ENCODE data around the gene NUP205.

The NUP205 gene

DNA sequence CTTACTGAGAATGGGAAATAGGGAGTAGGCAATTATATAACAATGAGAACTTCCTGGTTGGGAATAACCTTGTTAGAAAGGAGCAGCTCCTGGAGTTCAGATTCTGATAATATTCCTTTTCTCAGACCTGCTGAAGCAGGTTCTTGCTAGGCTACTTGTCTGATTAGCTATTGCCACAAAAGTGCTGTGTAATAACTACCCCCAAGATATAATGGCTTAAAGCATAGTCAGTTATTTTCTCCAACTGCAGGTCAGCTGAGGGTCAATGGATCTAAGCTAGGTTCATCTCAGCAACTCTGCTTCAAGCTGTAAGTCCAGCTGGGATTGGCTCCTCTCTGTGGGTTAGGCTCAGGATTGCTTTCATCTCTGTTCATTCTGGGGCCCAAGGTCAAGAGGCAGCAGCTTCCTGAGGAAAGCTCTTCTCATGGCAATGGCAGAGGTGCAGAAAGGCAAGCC lies 38.5 kb upstream of the NUP205 start:
- Histone ChIP-seq H3K4me3 (ENCODE audit: low read length) (no peak overlapping the region), H3K9ac (ENCODE audit: low read length) (no peak overlapping the region), H3K4me1 (ENCODE audit: control insufficient read depth, insufficient read depth, low read length) (no peaks in the 10 kb centered on the region), H3K9me3 (ENCODE audit: control insufficient read depth, low read length) (no peaks in the 10 kb centered on the region), H3K36me3 (ENCODE audit: control insufficient read depth, insufficient read depth, low read length) (no peaks in the 10 kb centered on the region), H3K27me3 (ENCODE audit: control insufficient read depth, insufficient read depth, low read length) (no peaks in the 10 kb centered on the region)

DNA sequence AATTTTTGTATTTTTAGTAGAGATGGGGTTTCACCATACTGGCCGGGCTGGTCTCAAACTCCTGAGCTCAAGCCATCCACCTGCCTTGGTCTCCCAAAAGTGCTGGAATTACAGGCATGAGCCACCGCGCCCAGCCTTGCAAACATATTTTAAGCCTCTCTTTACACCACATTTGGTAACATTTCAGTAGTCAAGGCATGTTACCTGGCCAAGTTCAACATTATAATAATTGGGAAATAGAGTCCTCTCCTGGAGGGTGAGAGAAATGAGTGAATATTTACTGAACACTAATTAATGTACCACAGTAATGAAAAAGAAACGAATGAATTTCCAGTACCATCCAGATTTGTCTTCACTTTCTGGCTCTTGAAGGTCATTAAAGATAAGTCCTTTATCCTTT lies 37.8 kb upstream of the NUP205 start:
- Histone ChIP-seq H3K9me3 (ENCODE audit: control insufficient read depth, low read length) (no peaks in the 10 kb centered on the region), H3K27me3 (ENCODE audit: control insufficient read depth, insufficient read depth, low read length) (no peaks in the 10 kb centered on the region), H3K9ac (ENCODE audit: low read length) (no peak overlapping the region), H3K4me3 (ENCODE audit: low read length) (no peak overlapping the region), H3K36me3 (ENCODE audit: control insufficient read depth, insufficient read depth, low read length) (no peaks in the 10 kb centered on the region), H3K4me1 (ENCODE audit: control insufficient read depth, insufficient read depth, low read length) (no peaks in the 10 kb centered on the region)

DNA sequence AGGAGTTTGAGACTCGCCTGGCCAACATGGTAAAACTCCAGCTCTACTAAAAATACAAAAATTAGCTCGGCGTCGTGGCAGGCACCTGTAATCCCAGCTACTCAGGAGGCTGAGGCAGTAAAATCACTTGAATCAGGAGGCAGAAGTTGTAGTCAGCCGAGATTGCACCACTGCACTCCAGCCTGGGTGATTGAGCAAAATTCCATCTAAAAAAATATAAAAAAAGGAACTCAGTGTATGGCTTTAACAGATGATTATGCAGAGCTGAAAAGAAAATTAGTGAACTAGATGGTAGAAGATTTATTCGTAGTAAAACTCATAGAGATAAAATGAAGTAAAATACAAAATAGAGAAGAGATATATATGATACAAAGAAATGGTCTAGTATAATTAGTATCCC lies 35.2 kb upstream of the NUP205 start:
- Histone ChIP-seq H3K4me1 (ENCODE audit: control insufficient read depth, insufficient read depth, low read length) (no peaks in the 10 kb centered on the region), H3K9ac (ENCODE audit: low read length) (no peak overlapping the region), H3K9me3 (ENCODE audit: control insufficient read depth, low read length) (no peaks in the 10 kb centered on the region), H3K4me3 (ENCODE audit: low read length) (no peak overlapping the region), H3K27me3 (ENCODE audit: control insufficient read depth, insufficient read depth, low read length) (no peaks in the 10 kb centered on the region), H3K36me3 (ENCODE audit: control insufficient read depth, insufficient read depth, low read length) (no peaks in the 10 kb centered on the region)

DNA sequence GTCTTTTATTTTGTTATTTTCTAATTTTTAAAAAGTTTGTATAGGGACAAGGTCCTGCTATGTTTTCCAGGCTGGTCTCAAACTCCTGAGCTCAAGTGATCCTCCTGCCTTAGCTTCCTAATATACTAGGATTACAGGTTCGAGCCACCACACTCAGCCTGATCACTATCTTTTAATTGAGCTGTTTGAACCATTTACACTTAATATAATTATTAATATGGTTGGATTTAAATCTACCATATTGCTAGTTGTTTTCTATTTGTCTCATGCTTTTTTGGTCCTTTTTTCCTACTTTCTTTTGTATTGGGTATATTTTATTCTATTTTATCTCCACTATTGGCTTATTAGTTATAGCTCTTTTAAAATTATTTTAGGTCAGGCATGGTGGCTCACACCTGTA lies 34.6 kb upstream of the NUP205 start:
- Histone ChIP-seq H3K4me3 (ENCODE audit: low read length) (no peak overlapping the region), H3K27me3 (ENCODE audit: control insufficient read depth, insufficient read depth, low read length) (no peaks in the 10 kb centered on the region), H3K36me3 (ENCODE audit: control insufficient read depth, insufficient read depth, low read length) (no peaks in the 10 kb centered on the region), H3K9me3 (ENCODE audit: control insufficient read depth, low read length) (no peaks in the 10 kb centered on the region), H3K4me1 (ENCODE audit: control insufficient read depth, insufficient read depth, low read length) (no peaks in the 10 kb centered on the region), H3K9ac (ENCODE audit: low read length) (no peak overlapping the region)

DNA sequence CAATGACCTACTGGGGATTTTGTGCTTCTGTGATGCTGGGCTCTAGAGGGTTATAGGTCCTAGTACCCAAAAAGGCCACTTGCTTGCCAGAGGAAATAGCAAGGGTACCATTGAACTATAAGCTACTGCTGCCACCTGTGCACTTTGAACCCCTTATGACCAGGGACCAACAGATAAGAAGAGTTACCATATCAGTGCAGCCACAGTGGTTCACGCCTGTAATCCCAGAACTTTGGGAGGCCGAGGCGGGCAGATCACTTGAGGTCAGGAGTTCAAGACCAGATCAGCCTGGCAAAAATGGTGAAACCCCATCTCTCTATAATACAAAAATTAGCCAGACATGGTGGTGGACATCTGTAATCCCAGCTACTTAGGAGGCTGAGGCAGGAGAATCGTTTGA lies 32.3 kb upstream of the NUP205 start:
- H3K4me3 ChIP-seq (ENCODE audit: low read length), result no peak overlapping the region
- H3K4me1 ChIP-seq (ENCODE audit: control insufficient read depth, insufficient read depth, low read length), result no peaks in the 10 kb centered on the region
- no peaks in the 10 kb centered on the region for H3K36me3 ChIP-seq (ENCODE audit: control insufficient read depth, insufficient read depth, low read length)
- no peaks in the 10 kb centered on the region for H3K9me3 ChIP-seq (ENCODE audit: control insufficient read depth, low read length)
- no peak overlapping the region for H3K9ac ChIP-seq (ENCODE audit: low read length)
- H3K27me3 ChIP-seq (ENCODE audit: control insufficient read depth, insufficient read depth, low read length), result no peaks in the 10 kb centered on the region

DNA sequence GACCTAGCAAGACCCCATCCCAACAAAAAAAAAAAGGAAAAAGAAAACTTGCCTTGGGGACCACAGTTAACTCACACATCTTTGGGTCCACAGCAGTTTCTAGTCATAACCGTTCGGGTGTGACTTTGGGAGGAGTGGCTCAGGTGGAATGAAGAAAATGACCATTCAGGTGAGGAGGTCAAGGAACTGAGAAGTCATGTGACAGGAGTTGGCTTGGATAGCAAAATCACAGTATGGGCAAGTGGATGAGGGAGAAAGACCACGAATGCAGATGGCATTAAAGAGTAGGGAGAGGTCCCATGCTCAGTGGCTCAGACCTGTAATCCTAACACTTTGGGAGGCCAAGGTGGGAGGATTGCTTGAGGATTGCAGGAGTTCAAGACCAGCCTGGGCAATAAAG lies 30.7 kb upstream of the NUP205 start:
- Histone ChIP-seq H3K9me3 (ENCODE audit: control insufficient read depth, low read length) (no peaks in the 10 kb centered on the region), H3K36me3 (ENCODE audit: control insufficient read depth, insufficient read depth, low read length) (no peaks in the 10 kb centered on the region), H3K27me3 (ENCODE audit: control insufficient read depth, insufficient read depth, low read length) (no peaks in the 10 kb centered on the region), H3K4me1 (ENCODE audit: control insufficient read depth, insufficient read depth, low read length) (no peaks in the 10 kb centered on the region), H3K9ac (ENCODE audit: low read length) (no peak overlapping the region), H3K4me3 (ENCODE audit: low read length) (no peak overlapping the region)

DNA sequence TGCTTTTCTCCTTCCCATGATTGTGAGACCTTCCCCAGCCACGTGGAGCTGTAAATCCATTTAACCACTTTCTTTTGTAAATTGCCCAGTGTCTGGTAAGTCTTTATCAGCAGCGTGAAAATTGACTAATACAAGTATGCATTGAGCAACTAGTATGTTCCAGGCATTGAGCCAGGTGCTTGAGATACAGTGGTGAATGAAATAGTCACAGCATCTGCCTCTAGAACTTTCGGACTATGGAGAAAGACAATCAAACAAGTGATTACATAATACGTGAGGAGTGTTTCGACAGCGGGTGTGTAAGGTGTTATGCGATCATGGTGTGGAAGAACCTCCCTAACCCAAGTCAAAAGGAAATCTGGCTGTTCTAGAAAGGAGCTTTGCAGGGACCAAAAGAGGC lies 21.6 kb upstream of the NUP205 start:
- Histone ChIP-seq H3K9me3 (ENCODE audit: control insufficient read depth, low read length) (no peaks in the 10 kb centered on the region), H3K9ac (ENCODE audit: low read length) (no peak overlapping the region), H3K36me3 (ENCODE audit: control insufficient read depth, insufficient read depth, low read length) (no peaks in the 10 kb centered on the region), H3K27me3 (ENCODE audit: control insufficient read depth, insufficient read depth, low read length) (no peaks in the 10 kb centered on the region), H3K4me3 (ENCODE audit: low read length) (no peak overlapping the region), H3K4me1 (ENCODE audit: control insufficient read depth, insufficient read depth, low read length) (no peaks in the 10 kb centered on the region)

DNA sequence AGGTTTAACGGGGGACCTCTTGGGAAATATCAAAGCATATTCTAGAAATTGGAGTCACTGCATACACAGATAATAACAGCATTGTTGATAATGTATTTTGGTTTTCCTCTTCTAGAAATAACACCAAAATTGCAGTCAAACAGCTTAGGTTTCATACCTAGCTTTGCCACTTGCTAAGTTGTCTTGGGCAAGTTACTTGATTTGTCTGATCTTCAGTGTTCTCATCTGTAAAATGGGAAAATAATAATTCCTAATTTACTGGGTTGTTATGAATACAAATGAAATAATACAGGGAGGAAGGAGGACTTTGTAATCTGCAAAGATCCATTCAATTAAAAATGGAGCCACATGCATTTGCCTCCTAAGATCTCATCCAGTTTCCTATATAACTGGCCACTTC lies 20.3 kb upstream of the NUP205 start:
- no peaks in the 10 kb centered on the region for H3K4me1 ChIP-seq (ENCODE audit: control insufficient read depth, insufficient read depth, low read length)
- H3K27me3 ChIP-seq (ENCODE audit: control insufficient read depth, insufficient read depth, low read length), result no peaks in the 10 kb centered on the region
- no peaks in the 10 kb centered on the region for H3K36me3 ChIP-seq (ENCODE audit: control insufficient read depth, insufficient read depth, low read length)
- H3K9me3 ChIP-seq (ENCODE audit: control insufficient read depth, low read length), result no peaks in the 10 kb centered on the region
- H3K4me3 ChIP-seq (ENCODE audit: low read length), result no peak overlapping the region
- no peak overlapping the region for H3K9ac ChIP-seq (ENCODE audit: low read length)

DNA sequence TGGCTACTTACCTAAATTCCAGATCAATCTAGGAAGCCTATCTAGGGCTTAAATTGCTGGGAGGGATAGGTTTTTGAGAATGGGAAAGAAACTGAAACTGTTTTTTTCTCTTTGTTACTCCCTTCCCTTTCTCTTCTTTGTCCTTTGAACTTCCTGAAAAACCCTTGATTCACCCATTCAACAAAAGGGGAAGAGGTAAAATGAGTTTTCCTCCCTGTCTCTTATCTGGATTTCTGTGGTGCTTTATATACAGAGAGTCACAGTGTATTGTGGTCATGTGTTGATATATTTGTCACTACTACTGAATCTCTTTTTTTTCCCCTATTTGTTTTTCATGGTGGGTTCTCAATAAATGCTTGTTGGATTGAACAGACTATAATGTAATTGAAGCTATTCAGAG lies 19.8 kb upstream of the NUP205 start:
- H3K9ac ChIP-seq (ENCODE audit: low read length), result no peak overlapping the region
- no peaks in the 10 kb centered on the region for H3K27me3 ChIP-seq (ENCODE audit: control insufficient read depth, insufficient read depth, low read length)
- H3K9me3 ChIP-seq (ENCODE audit: control insufficient read depth, low read length), result no peaks in the 10 kb centered on the region
- H3K4me3 ChIP-seq (ENCODE audit: low read length), result no peak overlapping the region
- H3K4me1 ChIP-seq (ENCODE audit: control insufficient read depth, insufficient read depth, low read length), result no peaks in the 10 kb centered on the region
- H3K36me3 ChIP-seq (ENCODE audit: control insufficient read depth, insufficient read depth, low read length), result no peaks in the 10 kb centered on the region

DNA sequence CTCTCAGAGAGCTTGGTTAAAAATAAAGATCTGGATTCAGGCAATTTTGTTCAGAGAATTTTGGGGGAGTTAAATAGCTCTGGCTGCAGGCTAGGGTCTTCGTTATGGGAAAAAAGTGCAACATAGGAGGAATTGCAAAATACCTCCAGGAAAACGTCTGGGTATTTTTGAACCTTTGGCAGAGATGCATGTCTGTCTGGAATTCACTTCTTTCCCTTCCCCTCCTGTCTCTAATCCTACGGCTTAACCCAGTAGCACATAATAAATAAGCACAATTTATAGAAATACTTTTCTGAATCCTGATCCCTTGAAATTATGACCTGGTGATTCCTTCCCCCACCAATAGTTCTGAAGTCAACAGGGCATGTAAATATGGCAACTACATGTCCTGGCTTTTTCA lies 19.3 kb upstream of the NUP205 start:
- Histone ChIP-seq H3K27me3 (ENCODE audit: control insufficient read depth, insufficient read depth, low read length) (no peaks in the 10 kb centered on the region), H3K9ac (ENCODE audit: low read length) (no peak overlapping the region), H3K4me1 (ENCODE audit: control insufficient read depth, insufficient read depth, low read length) (no peaks in the 10 kb centered on the region), H3K36me3 (ENCODE audit: control insufficient read depth, insufficient read depth, low read length) (no peaks in the 10 kb centered on the region), H3K4me3 (ENCODE audit: low read length) (no peak overlapping the region), H3K9me3 (ENCODE audit: control insufficient read depth, low read length) (no peaks in the 10 kb centered on the region)

DNA sequence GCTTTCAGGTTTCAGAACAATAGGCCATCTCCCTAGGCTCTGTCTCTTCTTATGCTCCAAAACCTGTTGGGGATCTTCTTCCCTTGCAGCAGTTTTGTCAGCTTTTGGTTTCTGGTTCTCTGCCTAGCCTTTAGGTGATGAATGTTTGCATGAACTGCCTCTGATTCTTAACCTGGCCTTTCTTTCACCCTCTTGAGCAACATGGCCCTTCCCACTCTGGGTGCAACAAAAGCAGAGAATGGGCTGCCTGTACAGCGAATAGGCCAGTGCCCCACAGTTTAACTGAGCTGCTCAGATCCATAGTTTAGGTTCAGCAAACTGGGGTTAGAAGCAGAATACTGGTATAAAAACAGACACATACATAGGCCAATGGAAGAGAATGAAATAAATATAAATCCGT lies 18.1 kb upstream of the NUP205 start:
- Histone ChIP-seq H3K36me3 (ENCODE audit: control insufficient read depth, insufficient read depth, low read length) (no peaks in the 10 kb centered on the region), H3K27me3 (ENCODE audit: control insufficient read depth, insufficient read depth, low read length) (no peaks in the 10 kb centered on the region), H3K4me3 (ENCODE audit: low read length) (no peak overlapping the region), H3K9ac (ENCODE audit: low read length) (no peak overlapping the region), H3K9me3 (ENCODE audit: control insufficient read depth, low read length) (no peaks in the 10 kb centered on the region), H3K4me1 (ENCODE audit: control insufficient read depth, insufficient read depth, low read length) (no peaks in the 10 kb centered on the region)

DNA sequence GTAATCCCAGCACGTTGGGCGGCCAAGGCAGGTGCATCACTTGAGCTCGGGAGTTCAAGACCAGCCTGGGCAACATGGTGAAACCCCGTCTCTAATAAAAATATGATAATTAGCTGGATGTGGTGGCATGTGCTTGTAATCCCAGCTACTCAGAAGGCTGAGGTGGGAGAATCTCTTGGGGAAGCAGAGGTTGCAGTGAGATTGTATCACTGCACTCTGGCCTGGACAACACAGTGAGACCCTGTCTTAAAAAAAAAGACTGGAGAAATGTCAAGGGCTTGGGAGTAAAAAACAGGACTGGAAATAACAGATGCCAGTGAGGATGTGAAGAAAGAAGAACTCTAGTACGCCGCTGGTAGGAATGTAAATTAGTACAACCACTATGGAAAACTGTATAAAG lies 16.7 kb upstream of the NUP205 start:
- Histone ChIP-seq H3K4me3 (ENCODE audit: low read length) (no peak overlapping the region), H3K9me3 (ENCODE audit: control insufficient read depth, low read length) (no peaks in the 10 kb centered on the region), H3K36me3 (ENCODE audit: control insufficient read depth, insufficient read depth, low read length) (no peaks in the 10 kb centered on the region), H3K9ac (ENCODE audit: low read length) (no peak overlapping the region), H3K27me3 (ENCODE audit: control insufficient read depth, insufficient read depth, low read length) (no peaks in the 10 kb centered on the region), H3K4me1 (ENCODE audit: control insufficient read depth, insufficient read depth, low read length) (no peaks in the 10 kb centered on the region)

DNA sequence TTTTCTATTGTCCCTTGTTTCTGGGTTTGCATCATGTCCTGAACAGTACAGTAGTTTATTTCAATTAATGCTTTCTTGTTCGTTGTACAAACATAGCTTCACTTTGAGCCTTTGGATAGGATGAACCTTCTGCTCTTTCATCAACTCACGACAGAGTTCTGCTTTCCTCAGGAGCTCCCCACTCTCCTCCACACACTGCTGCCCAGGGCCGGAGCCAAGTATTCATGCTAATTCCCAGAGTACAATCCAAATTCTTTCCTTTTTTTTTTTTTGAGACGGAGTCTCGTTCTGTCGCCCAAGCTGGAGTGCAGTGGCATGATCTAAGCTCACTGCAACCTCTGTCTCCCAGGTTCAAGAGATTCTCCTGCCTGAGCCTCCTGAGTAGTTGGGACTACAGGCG lies 7.5 kb upstream of the NUP205 start:
- Histone ChIP-seq H3K27me3 (ENCODE audit: control insufficient read depth, insufficient read depth, low read length) (no peaks in the 10 kb centered on the region), H3K9me3 (ENCODE audit: control insufficient read depth, low read length) (no peaks in the 10 kb centered on the region), H3K4me1 (ENCODE audit: control insufficient read depth, insufficient read depth, low read length) (no peaks in the 10 kb centered on the region), H3K4me3 (ENCODE audit: low read length) (no peak overlapping the region), H3K9ac (ENCODE audit: low read length) (no peak overlapping the region), H3K36me3 (ENCODE audit: control insufficient read depth, insufficient read depth, low read length) (no peaks in the 10 kb centered on the region)
